ENCODE measurements around the gene CD3D. TPM values are rescaled to one million over a fixed set of nuclear protein-coding genes. Genes with fewer than 3 reads are reported as not detected.

Gene CD3D
- total RNA-seq = not detected in 2 replicates

DNA sequence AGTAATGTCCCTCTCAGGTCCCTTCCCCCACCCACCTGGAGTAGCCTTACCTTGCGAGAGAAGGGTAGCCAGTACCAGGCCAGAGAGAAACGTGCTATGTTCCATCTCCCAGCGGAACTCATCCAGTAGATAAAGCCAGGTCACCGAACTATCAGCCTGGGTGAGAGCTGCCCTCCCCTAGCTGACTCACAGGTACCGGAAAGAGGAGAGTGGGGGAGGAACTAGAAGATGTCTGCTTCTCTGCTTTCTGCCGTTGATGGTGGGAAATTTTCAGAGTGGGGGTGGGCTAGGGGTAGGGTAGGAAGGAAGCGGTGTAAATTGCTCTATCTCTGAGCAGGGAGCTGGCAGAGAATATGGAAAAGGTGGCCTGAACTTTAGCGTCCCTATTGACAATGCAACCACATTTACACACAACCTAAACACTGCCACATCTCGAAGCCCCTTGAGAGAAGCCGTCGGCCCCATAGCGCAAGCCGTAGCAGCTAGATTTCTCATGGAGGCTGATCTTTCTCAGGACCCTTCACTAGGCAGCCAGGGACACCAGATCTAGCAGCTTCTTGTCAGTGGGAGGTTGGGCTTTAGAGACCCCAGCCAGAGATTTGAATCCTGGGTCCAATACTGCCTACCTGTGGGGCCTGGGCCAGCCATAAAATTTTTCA lies at the start of gene CD3D:
Gene CD3D (minus strand): TSS at position 203 of the 659 bp plus-strand sequence. CDS start 98 bp downstream, at position 105.

DNA sequence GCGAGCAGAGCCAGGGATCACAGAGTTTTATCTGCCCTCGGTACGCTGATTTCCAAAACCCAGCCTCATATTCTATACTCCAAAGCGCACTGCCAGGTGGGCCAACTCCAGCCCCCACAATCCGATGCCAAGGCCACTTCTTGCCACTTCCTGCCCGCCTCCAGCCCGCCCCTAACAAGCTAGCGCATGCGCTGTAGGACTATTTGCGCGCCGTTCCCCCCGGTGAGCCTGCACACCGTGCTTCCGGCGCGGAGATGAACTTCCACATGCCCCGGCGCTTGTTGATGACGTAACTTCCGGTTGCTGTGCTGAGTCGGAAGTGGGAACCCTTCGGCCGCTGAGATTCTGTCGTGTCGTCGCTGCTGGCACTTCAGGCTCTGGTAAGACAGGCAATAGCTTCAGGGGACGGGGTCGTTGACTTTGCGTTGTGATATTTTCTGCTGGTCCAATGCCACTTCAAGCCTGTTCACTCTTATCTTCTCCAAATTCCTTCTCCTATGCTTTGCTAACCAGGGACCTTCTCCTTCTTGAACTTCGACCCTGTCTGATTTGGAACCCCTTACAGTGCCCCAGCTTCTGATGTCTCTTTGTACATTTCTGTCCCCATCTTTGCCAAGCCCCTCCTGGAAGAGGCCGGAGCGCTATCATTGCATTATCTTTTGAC lies 16.9 kb upstream of the CD3D start, which contains the start of gene UBE4A:
Gene UBE4A (plus strand): TSS at position 306 of the 664 bp plus-strand sequence. CDS start 5,481 bp downstream, outside the sequence.

DNA sequence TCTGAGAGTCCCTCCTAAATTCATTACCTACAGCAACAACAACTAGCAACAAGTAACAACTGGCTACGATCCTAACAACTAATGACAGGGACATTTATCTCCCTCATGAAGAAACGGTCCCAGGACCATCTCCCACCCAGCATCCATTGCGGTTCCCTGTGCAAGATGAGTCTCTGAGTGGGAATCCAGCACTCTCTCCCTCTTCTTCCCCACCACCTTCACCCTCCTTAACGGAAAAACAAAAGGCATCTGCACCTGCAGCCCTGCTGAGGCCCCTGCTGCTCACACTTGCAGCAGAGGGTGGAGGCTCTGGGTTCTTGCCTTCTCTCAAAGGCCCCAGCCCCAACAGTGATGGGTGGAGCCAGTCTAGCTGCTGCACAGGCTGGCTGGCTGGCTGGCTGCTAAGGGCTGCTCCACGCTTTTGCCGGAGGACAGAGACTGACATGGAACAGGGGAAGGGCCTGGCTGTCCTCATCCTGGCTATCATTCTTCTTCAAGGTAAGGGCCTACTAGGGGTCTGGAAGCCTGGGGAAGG lies 1.5 kb upstream of the CD3D start, which contains the start of gene CD3G:
Gene CD3G (plus strand): TSS at position 364 of the 535 bp plus-strand sequence. CDS start 80 bp downstream, at position 444.

DNA sequence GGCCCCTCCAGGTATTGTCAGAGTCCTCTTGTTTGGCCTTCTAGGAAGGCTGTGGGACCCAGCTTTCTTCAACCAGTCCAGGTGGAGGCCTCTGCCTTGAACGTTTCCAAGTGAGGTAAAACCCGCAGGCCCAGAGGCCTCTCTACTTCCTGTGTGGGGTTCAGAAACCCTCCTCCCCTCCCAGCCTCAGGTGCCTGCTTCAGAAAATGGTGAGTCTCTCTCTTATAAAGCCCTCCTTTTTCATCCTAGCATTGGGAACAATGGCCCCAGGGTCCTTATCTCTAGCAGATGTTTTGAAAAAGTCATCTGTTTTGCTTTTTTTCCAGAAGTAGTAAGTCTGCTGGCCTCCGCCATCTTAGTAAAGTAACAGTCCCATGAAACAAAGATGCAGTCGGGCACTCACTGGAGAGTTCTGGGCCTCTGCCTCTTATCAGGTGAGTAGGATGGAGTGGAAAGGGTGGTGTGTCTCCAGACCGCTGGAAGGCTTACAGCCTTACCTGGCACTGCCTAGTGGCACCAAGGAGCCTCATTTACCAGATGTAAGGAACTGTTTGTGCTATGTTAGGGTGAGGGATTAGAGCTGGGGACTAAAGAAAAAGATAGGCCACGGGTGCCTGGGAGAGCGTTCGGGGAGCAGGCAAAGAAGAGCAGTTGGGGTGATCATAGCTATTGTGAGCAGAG lies 37.8 kb downstream of the CD3D start, which contains the start of gene CD3E:
Gene CD3E (plus strand): TSS at position 163 of the 681 bp plus-strand sequence. CDS start 223 bp downstream, at position 386.

Other genes with a start within 250 kb of the CD3D start
- gene SCN4B, start 189.9 kb downstream of the CD3D start, total RNA-seq = not detected in 2 replicates
- gene SCN2B, start 166.1 kb downstream of the CD3D start, total RNA-seq = 0.16 TPM in 1 of 2 replicates, not detected in the other
- gene JAML, start 117.7 kb downstream of the CD3D start, total RNA-seq = not detected in 2 replicates
- 0.49 TPM in 1 of 2 replicates, not detected in the other for gene MPZL3, start 90.3 kb downstream of the CD3D start, total RNA-seq
- gene MPZL2, start 78.4 kb downstream of the CD3D start, total RNA-seq = 0.18 and 0.65 TPM in 2 replicates
- gene CD3E, start 38.0 kb downstream of the CD3D start, total RNA-seq = not detected in 2 replicates
- not detected in 2 replicates for gene CD3G, start 1.6 kb upstream of the CD3D start, total RNA-seq
- gene UBE4A, start 16.9 kb upstream of the CD3D start, total RNA-seq = 31.8 and 36.5 TPM in 2 replicates
- gene ATP5MG, start 58.9 kb upstream of the CD3D start, total RNA-seq = 40.3 and 41.5 TPM in 2 replicates
- gene KMT2A, start 93.8 kb upstream of the CD3D start, total RNA-seq = 18.8 and 20.1 TPM in 2 replicates
- gene TTC36, start 184.8 kb upstream of the CD3D start, total RNA-seq = not detected in 2 replicates
- gene TMEM25, start 188.5 kb upstream of the CD3D start, total RNA-seq = 4.2 and 6.0 TPM in 2 replicates
- gene IFT46, start 223.2 kb upstream of the CD3D start, total RNA-seq = 19.5 and 31.3 TPM in 2 replicates
- gene ARCN1, start 229.7 kb upstream of the CD3D start, total RNA-seq = 151 and 155 TPM in 2 replicates

Measured in cardiac atrium fibroblast (primary cell).